Ishikawa (cell line): ENCODE data around the gene PLCB1.

Source experiments
- CEBPB ChIP-seq: IDR thresholded peaks from 2 replicates; pipeline ENCODE4 v1.6.1; 2012
- CREB1 ChIP-seq: IDR thresholded peaks from 2 replicates; pipeline ENCODE4 v1.6.1; 2012; ENCODE audit warnings: low read depth
- EGR1 ChIP-seq: IDR thresholded peaks from 2 replicates; pipeline ENCODE4 v1.6.1; 2012
- EP300 ChIP-seq: IDR thresholded peaks from 2 replicates; pipeline ENCODE4 v1.6.1; 2012; ENCODE audit warnings: borderline replicate concordance
- FOXM1 ChIP-seq: IDR thresholded peaks from 2 replicates; pipeline ENCODE4 v1.6.1; 2012; ENCODE audit warnings: low read depth, borderline replicate concordance
- MAX ChIP-seq: IDR thresholded peaks from 2 replicates; pipeline ENCODE4 v1.6.1; 2012
- NFIC ChIP-seq: IDR thresholded peaks from 2 replicates; pipeline ENCODE4 v1.6.1; 2012
- RAD21 ChIP-seq: IDR thresholded peaks from 2 replicates; pipeline ENCODE4 v1.6.1; 2012; ENCODE audit warnings: low read depth
- REST ChIP-seq: IDR thresholded peaks from 2 replicates; pipeline ENCODE4 v1.6.1; 2012; ENCODE audit warnings: low read depth, mild to moderate bottlenecking
- TAF1 ChIP-seq: IDR thresholded peaks from 2 replicates; pipeline ENCODE4 v1.6.1; 2012; ENCODE audit warnings: low read depth, mild to moderate bottlenecking
- TCF12 ChIP-seq: IDR thresholded peaks from 2 replicates; pipeline ENCODE4 v1.6.1; 2012; ENCODE audit warnings: low read depth
- TEAD4 ChIP-seq: IDR thresholded peaks from 2 replicates; pipeline ENCODE4 v1.6.1; 2012
- USF1 ChIP-seq: IDR thresholded peaks from 2 replicates; pipeline ENCODE4 v1.6.1; 2012
- YY1 ChIP-seq: IDR thresholded peaks from 2 replicates; pipeline ENCODE4 v1.6.1; 2012; ENCODE audit warnings: low read depth
- ZBTB7A ChIP-seq: IDR thresholded peaks from 2 replicates; pipeline ENCODE4 v1.6.1; 2012; ENCODE audit warnings: low read depth

Gene PLCB1

GRCh38 chr20:8367689-8368088 is 235.6 kb downstream of the PLCB1 start:
- TF ChIP-seq RAD21 (no peak), ZBTB7A (no peak), MAX (no peak), REST (no peak)

GRCh38 chr20:8368670-8369069 is 236.6 kb downstream of the PLCB1 start:
- no peak for TF ChIP-seq TAF1
- TF ChIP-seq TEAD4: no peak
- no peak for TF ChIP-seq REST
- no peak for TF ChIP-seq NFIC
- TF ChIP-seq RAD21: no peak
- TF ChIP-seq YY1: no peak
- TF ChIP-seq EP300: no peak
- no peak for TF ChIP-seq EGR1
- TF ChIP-seq ZBTB7A: no peak
- no peak for TF ChIP-seq TCF12
- TF ChIP-seq CEBPB: no peak
- no peak for TF ChIP-seq USF1
- no peak for TF ChIP-seq MAX
- no peak for TF ChIP-seq FOXM1
- TF ChIP-seq CREB1: no peak

GRCh38 chr20:8369311-8369710 is 237.2 kb downstream of the PLCB1 start:
- TF ChIP-seq EP300 (no peak), EGR1 (no peak), TEAD4 (no peak), FOXM1 (no peak), CEBPB (no peak), MAX (no peak), RAD21 (no peak), TCF12 (no peak), NFIC (no peak), REST (no peak), YY1 (no peak), ZBTB7A (no peak)

GRCh38 chr20:8370774-8371173 is 238.7 kb downstream of the PLCB1 start:
- TF ChIP-seq CEBPB (no peak), ZBTB7A (no peak), CREB1 (no peak), TEAD4 (no peak), EP300 (no peak), REST (no peak), TAF1 (no peak), USF1 (no peak), NFIC (no peak)
